Testis (tissue), 3 donors: ENCODE data around the gene SLIT3. TPM values are rescaled to one million over a fixed set of nuclear protein-coding genes. Genes with fewer than 3 reads are reported as not detected.

ENCODE experiments used
- DNase-seq: peaks from one replicate; pipeline ENCODE4 v3.0.0-alpha.2; 2019
- H3K27ac ChIP-seq, 2 donors: fragments of 200-600 bp; sonication (generic); one replicate each; pipeline ENCODE4 v1.5.1; 2019
- H3K27me3 ChIP-seq: fragments of 200-600 bp; sonication (generic); one replicate; pipeline ENCODE4 v1.5.1; 2019
- H3K36me3 ChIP-seq: fragments of 200-600 bp; sonication (generic); one replicate; pipeline ENCODE4 v1.5.1; 2017; ENCODE audit warnings: low read depth; ENCODE audit errors: missing control alignments
- H3K4me1 ChIP-seq: fragments of 200-600 bp; sonication (generic); one replicate; pipeline ENCODE4 v1.5.1; 2019
- H3K4me3 ChIP-seq, 2 donors: fragments of 200-600 bp; sonication (generic); one replicate each; pipeline ENCODE4 v1.5.1; 2017 to 2019
- H3K9me3 ChIP-seq: fragments of 200-600 bp; sonication (generic); one replicate; pipeline ENCODE4 v1.5.1; 2017
- CTCF ChIP-seq, 3 experiments: fragments of 450-650 bp in 2 of 3; fragments of 200-600 bp in 1 of 3; sonication (generic) in 1 of 3; IDR thresholded peaks; one replicate each; pipeline ENCODE4 v1.5.1; 2016 to 2019; ENCODE audit warnings: antibody characterized with exemption in 3 of 3, mild to moderate bottlenecking in 2 of 3, moderate library complexity in 1 of 3
- POLR2A ChIP-seq: fragments of 450-650 bp; IDR thresholded peaks from one replicate; pipeline ENCODE4 v1.6.1; 2017; ENCODE audit warnings: antibody characterized with exemption, mild to moderate bottlenecking, moderate library complexity
- WGBS, 2 donors: methylation state at CpG; one replicate each; pipeline ENCODE4 v1.1.5; 2018; 5-methylcytosine and 5-hydroxymethylcytosine counted together
- intact Hi-C: fragments of 100-400 bp; cut with DNase I; formaldehyde crosslinking; loops from one replicate; pipeline ENCODE4 v1.15.1; 2023; ENCODE audit warnings: low total_unique reads
- polyA plus RNA-seq: library from polyadenylated mRNA; stranded (reverse); fragments of 350-450 nt; fragmentation: Illumina TruSeq; extraction: RNeasy Lipid Tissue Mini Kit (QIAGEN cat#74804); gene quantifications from one replicate; pipeline ENCODE4 v1.2.3, GENCODE V29; 2014; ENCODE audit warnings: low read depth, low replicate concordance; ENCODE audit not compliant: insufficient read depth
- total RNA-seq, 2 donors: library from RNA; depleted of rRNA; stranded (reverse); fragments of >200 nt; gene quantifications; one replicate each; pipeline ENCODE4 v1.2.3, GENCODE V29; 2016

The SLIT3 gene
- total and polyA plus RNA-seq, 3 donors from 2014 or later, result 4.8 to 23.2 (median 7.8) TPM

DNA sequence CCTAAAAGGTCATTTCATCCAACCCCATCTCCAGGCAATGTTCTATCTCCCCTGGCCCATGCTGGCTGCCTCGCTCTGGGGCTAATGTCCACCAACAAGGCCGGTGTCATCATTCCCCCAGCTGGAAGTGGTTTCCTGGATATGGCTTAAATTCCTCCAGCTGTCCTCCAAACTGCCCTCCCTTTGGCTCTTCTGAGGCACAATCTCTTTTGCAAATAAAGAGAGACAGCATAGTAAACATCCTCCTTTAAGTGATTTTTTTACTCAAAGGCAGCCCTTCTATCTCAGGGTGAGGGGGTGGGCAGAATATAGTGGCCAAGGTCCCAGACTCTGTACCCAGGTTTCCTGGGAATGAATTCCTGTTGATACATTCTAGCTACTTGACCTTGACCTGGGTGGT, 604.3 kb downstream of the SLIT3 start:
- H3K27me3 ChIP-seq, result no peaks in the 10 kb centered on the region
- WGBS, 2 donors, result 31 to 63% methylated on average over 2 of the region's 2 CpGs
- H3K9me3 ChIP-seq, result no peaks in the 10 kb centered on the region
- no peak for DNase-seq
- intact Hi-C loops, result no loop called here
- no peaks in the 10 kb centered on the region for H3K36me3 ChIP-seq
- H3K4me1 ChIP-seq, result no peaks in the 10 kb centered on the region
- no peak overlapping the region for H3K4me3 ChIP-seq
- no peak overlapping the region for H3K27ac ChIP-seq
- no peak for TF ChIP-seq CTCF (IDR thresholded peaks at IDR 0.05)
- no peak for TF ChIP-seq POLR2A

DNA sequence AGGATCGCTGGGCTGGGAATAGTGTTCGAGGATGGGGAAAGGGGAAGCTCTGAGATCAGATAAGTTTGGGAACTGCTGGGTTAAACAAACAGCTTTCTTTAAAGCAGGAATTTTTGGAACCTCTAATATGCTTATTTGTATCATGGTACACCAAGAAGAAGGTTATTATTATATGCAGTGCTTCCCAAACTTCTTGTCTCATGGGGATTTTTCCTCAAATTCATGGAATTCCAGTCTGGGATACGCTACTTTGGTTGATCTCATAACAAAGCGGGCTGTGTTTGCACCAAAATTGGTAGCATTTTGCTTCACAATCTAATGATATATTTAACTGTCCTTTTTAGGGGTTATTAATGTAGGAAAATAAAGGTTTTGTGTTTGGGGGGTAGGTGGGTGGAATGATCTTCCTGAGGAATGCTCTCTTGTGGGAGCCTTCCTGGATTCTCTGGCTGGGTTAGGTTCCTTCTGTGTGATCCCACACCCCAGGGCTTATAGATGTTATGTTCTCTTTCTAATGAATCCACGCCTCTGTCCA, 605.6 kb downstream of the SLIT3 start:
- no peak for DNase-seq
- TF ChIP-seq CTCF (IDR thresholded peaks at IDR 0.05), result no peak
- intact Hi-C loops, result no loop called here
- Histone ChIP-seq H3K9me3 (no peaks in the 10 kb centered on the region), H3K4me3 (no peak overlapping the region), H3K4me1 (no peaks in the 10 kb centered on the region), H3K36me3 (no peaks in the 10 kb centered on the region), H3K27ac (no peak overlapping the region), H3K27me3 (no peaks in the 10 kb centered on the region)
- 75 to 91% methylated on average over 5 of the region's 5 CpGs for WGBS, 2 donors

GRCh38 chr5:168694289-168694688, 606.6 kb downstream of the SLIT3 start:
- Histone ChIP-seq H3K27ac (no peak overlapping the region), H3K9me3 (no peaks in the 10 kb centered on the region), H3K27me3 (no peaks in the 10 kb centered on the region), H3K4me3 (no peak overlapping the region), H3K36me3 (no peaks in the 10 kb centered on the region), H3K4me1 (no peaks in the 10 kb centered on the region)
- 100% methylated on average over 1 of the region's 1 CpG for WGBS, 2 donors
- intact Hi-C loops, result no loop called here
- no peak for DNase-seq
- TF ChIP-seq POLR2A (no peak), CTCF (IDR thresholded peaks at IDR 0.05) (no peak)

- Histone ChIP-seq H3K27ac (no peak overlapping the region), H3K27me3 (no peaks in the 10 kb centered on the region), H3K36me3 (no peaks in the 10 kb centered on the region), H3K9me3 (no peaks in the 10 kb centered on the region), H3K4me3 (no peak overlapping the region), H3K4me1 (no peaks in the 10 kb centered on the region)
- TF ChIP-seq CTCF (IDR thresholded peaks at IDR 0.05) (no peak), POLR2A (no peak)
- intact Hi-C loops, result no loop called here
- WGBS, 2 donors, result 72 to 90% methylated on average over 3 of the region's 3 CpGs
- DNase-seq, result no peak
Observed at GRCh38 chr5:168693883-168694282, 607.1 kb downstream of the SLIT3 start.

DNA sequence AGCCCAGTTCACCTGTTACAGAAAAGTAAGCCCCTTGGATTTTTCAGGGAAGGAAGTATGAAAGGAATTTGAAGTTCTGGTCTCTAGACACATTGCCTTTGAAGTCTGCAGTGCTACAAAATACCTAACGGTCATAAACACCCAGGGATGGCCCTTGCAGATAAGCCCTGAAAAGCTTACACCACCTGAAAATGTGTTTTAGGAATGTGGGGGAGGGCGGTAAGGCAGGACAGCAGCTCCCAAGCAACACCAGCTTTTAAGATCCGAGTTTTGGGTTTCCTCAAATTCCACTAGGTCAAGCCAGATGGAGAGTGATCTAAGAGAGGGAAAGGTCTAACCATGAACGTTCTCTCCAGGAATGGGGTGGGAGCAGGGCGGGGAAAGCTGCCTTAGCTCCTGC, 607.6 kb downstream of the SLIT3 start:
- Histone ChIP-seq H3K4me3 (no peak overlapping the region), H3K9me3 (no peaks in the 10 kb centered on the region), H3K4me1 (no peaks in the 10 kb centered on the region), H3K27ac (no peak overlapping the region), H3K36me3 (no peaks in the 10 kb centered on the region), H3K27me3 (no peaks in the 10 kb centered on the region)
- no peak for DNase-seq
- intact Hi-C loops, result no loop called here
- 66 to 75% methylated on average over 5 of the region's 5 CpGs for WGBS, 2 donors
- TF ChIP-seq CTCF (IDR thresholded peaks at IDR 0.05) (no peak), POLR2A (no peak)
